NCI-H2107 treated with DMSO at 0.1 percent for 48 hours (cell line): Measurements from ENCODE around the gene CHCHD3.

Experiments
- DNase-seq: peaks from one replicate; lab custom pipeline; 2025; ENCODE audit not compliant: unreplicated experiment; lab: John Stamatoyannopoulos, UW

CHCHD3 gene

DNA sequence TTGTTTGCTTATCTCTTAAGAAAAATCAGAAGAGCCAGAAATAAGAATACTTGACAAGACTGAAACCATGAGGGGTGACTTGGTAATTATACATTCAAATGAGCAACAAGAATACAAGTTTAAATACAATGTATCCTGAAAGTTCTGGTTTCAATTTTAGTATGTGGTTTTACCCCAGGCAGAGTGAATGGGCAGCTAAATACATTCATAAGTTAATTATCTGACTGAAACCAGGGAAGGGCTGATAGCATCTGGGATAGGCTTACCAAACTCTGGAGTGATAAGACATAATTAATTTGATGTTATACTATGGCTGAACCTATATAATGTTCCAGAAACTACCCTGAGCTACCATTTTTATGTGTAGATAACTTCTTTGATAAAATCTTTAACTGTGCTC is 253.4 kb downstream of the CHCHD3 start:
- DNase-seq = no peak

DNA sequence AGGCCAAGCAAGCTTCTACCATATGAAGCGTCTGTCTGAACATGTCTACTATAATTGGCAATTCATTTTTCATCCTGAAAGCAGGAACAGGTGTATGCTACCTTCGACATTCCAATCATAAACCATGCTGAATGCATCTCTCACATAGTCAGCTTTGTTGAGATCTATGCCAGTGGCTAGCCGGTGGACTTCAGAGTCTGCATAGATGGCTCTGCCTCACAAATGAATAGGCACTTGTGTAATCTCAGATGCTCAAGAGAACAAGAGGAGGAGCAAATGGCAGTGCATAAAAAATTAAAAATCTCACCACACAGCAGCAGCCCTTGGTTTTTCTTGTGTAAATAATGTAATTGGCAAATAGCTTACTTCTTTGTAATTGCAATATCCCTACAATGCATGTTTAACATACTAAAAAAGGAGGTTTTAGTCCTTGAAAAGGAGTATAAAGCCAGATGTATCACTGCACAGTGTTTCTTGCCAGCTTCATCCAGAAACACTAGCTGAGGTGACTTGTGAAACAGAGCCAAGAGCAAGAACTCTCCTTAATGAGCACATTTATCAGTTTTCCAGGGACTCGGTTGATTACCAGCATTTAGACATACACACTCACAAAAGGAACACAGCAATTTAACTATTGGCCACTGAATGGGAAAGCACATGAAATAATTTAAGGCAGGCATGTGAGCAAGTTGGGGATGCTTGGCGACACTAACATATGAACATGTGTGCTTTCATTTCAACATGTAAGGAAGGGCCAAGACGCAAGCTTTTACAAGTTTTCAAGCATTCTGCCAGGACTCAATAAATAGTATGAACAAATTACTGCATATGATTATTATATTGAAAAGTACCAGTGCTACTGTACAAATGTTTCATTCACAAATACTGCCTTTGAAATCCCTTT is 255.7 kb downstream of the CHCHD3 start:
- no peak for DNase-seq

DNA sequence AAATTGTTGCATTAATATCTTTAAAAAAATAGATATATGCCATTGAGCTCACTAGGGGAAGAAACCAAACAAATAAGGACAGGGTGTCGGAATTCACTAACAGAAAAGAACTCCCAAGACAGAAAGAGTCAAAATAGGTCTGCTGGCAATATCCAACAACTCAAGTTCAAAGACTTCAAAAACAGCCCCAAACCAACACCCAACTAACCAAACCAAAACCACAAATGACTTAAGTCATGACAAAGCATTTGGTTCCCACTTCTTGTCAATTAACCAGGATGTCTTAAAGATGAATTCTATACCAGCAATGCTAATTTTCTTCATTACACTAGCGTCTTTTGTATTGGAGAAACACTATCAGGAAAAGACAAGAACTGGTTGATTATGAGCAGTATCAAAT is 256.7 kb downstream of the CHCHD3 start:
- no peak for DNase-seq

DNA sequence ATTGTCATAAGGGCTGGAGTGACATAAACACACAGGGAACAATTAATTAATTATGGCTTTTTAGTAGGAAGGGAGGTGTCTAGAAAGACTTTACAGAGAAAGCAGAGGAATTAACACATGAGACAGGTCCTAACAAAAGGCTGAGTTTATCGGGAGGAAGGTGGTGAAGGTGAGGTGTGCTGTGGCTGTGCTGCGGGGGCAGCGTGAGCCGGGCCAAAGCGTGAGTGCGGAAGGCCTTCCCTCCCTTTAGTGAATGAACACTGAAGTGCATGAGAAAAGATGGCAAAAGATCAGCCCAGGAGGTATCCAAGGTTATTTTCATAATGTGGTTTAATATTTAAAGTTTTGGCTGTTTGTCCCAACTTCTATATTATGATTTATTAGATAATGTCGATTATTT is 262.2 kb downstream of the CHCHD3 start:
- no peak for DNase-seq

DNA sequence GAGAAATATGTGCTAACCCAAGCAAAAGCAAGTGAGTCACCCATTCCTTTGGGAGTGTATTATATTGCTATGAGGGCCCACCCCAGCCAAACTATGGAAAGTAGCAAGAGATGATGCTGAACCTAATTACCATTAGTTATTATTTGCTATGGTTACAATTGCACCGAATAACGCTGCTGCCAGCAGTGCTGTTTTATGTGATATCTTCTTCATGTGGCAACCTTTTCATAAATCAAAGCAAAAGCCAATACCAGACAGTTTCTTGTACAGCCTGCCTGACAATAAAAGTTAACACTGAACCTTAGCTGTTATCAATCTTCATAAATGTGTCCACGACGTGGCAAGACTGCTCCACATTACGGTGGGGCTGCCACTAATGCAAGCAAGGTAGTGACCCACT is 263.9 kb downstream of the CHCHD3 start:
- no peak for DNase-seq

DNA sequence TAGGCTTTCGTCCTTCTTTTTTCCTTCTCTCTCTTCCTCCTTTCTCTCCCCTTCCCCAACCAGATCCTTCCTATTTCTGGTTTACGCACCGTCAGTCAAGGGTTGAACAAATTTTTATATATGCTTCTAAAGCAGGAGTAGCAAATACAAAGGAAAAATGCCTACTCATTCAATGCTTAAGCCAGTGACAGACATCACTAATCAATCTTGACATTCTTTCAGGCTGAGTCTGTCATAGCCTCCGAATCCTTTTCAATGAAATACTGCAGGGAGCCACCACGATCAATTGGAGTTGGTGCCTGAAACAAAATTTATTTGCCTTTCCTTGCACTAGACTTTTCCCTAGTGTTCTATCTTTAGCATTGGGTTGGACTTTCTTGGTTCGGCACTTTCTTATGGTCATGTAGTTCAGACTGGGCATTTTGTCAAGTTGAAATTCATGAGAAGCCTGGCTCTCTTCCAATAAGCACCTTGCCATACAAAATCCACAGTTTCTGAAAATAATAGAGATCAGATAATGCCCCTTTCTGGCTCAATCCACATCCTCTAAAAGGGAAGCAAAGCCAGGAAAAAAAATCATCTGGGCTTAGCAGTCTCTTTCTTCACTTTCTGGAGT is 266.1 kb downstream of the CHCHD3 start:
- no peak for DNase-seq

DNA sequence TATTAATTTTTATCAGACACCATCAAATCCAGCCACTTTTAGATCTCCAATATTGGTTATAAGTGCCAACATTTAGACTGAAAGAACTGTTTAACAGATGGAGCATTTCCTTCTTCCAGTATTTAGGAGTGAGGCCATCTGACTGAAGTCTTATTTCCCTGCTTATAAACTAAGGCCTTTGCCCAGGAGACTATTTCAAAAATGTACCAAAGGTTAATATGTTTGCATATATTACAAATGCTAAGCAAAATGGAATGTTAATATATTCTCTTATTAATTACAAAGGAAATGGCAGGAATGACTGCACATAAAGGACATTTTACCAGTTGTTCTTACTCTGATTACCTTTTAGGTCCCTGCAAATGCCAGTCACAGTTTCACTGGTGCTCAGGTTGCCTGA is 266.8 kb downstream of the CHCHD3 start:
- DNase-seq = no peak

DNA sequence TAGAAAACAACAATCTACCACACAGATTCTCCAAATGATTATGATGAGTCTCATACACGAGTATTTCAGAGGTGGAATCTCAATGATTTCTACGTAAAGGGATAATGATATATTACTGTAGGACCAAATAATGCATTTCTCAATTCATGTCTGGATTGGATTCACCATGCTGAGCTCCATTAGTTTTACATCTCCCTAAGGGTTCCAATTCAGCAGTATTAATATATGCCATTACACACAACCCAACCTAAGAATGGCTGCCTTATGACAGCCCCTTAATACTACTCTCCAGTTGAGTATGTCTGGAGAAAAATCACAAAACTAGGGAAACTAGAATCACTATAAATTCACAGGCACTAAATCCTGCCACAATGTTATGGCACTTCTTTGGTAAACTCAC is 271.3 kb downstream of the CHCHD3 start:
- no peak for DNase-seq

DNA sequence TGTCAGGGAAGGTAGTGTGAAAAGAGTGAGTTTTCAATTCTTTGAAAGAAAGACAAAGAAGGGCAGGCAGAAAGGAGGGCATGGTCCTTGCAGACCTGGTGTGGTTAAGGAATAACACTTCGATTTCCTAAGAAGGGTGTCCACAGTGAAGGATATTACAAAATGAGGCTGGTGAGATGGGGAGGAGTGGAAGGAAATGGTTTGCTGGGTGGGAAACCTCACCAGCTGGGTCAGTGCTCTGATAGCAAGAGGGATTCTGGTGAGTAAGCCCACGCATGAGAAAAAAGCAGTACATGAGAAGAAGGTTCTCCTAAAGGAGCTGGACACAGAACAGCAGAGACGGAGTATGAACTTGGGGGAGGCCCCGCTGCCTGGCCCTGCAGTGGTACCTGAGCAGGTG is 275.1 kb downstream of the CHCHD3 start:
- no peak for DNase-seq

DNA sequence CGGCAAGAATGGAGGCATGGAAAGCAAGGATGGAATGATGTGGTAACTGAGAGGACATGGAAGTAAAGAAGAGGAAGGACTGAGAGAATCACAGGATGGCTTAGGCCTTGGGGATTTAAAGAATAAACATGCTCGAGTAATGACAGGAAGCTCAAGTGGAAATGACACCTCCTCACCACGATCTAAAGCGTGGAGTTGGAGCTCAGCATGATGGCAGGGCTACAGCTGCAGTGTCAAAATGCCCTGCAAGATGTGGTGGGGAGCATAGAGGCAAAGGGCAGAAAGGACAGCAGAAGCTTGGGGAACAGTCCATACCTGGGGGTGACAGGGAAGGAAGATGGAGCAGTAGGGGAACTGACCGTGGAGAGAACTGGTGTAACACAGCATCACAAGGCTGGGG is 276.1 kb downstream of the CHCHD3 start:
- no peak for DNase-seq

DNA sequence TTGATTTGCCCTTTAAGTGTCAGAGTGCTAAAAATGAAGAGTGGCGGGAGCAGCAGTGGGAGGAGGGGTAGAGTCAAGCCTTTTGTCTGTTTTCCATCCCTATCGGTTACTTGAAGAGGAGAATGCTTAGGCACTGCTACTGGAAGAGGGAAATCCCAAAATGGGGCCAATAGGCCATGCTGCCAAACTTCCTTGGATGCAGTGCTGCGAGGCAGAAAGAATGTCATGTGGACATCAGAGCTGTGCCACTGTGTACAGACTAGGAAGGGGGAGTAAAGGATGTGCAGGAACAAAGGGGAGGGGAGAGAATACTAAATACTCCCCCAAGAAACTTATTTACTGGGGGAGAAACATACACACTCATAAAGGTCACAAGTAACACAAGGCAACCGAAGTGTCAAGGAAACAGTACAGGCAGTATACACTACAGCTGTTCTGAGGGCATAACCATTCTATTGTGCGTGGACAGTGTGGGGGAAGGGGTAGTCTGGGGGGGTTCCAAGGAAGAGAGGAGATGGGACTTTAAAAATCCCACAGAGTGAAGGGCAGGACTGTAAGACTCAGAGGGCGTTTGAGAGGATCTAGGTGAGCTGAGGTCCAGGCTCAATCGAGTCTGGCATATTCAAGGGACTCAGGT is 276.9 kb downstream of the CHCHD3 start:
- no peak for DNase-seq

DNA sequence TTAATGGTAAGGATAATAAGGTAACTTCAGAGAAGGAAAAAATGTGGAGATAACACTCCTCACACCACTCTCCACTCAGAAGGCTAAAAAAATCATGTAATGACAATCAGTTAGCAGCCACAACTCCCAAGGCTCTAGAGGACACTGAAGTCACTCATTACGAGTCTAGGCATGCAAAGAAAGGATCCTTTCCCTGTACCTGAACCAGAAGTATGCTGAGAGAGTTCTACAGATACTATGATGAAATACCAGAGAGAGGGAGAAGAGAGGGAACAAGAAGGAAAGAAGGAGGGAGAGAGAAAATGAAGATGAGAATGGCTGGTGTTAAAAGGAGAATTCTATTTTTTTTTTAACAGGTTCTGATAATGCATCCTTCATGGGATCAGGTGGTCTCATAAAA is 281.4 kb downstream of the CHCHD3 start:
- DNase-seq = no peak

DNA sequence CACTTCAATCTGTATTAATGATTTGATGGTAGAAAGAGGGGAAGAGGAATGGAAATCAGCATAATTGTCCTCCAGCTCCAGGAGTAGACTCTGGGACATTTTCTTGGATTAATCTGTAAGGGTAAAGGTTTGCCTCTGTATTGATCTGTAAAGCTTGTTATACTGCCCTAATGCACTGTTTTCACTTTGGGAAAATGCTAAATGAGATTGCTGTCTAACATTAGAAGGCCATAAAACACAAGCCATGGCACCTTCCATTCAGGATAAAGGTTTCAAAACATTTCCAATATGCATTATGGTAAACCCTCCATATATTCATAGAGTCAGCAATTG is 282.8 kb downstream of the CHCHD3 start:
- DNase-seq = no peak

DNA sequence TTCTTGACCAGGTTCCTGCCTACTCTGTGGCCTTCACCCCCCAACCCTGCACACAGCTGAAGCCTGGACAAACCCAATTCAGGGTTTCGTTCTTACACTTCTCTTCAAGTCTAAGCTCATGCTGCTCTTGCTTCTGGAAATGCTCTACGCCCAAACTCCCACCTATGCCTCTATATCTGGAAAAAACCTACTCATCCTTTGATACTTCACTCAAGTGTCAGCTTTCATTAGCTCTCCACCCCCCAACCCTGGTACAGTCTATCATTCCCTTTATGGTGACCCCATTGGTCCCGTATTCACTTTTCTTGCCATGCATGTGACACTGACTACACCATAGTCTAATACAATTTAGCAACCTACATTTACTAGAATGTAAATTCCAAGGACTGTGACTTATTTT is 284.7 kb downstream of the CHCHD3 start:
- no peak for DNase-seq

DNA sequence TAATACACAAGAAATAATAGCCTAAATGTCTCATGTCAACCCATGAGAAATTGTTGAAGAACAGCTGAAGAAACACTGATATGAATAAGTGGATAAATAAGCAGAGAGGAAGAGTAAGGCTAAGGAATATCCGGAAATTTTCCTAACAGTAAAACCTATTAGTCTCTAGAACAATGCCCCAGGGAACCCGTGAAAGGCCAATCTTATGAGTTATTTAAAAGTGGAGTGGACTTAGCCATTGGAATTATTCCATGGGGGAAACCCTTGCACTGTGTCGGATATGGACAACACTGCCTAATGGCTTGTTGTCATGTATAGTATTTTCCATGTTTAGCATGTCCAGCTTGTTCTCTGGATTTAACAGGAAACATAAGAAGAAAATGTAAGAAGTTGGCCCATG is 288.4 kb downstream of the CHCHD3 start:
- DNase-seq = no peak

DNA sequence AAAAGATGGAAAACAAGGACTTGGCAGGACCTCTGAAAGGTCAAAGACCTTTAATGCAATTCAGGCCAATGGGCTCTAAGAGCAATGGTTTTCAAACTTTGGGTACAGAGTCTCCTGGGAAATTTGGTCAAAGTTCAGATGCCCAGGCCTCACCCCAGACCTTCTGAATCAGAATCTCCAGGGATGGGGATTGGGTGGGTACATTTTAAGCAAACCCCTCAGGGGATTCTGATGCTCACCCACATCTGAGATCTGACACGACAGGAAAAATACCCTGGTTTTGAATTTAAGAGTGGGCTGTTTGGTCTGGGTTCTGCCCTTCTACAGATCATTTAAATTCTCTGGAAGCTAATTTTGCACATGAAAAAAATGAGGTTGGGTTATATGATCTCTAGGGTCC is 290.9 kb downstream of the CHCHD3 start:
- DNase-seq = no peak

DNA sequence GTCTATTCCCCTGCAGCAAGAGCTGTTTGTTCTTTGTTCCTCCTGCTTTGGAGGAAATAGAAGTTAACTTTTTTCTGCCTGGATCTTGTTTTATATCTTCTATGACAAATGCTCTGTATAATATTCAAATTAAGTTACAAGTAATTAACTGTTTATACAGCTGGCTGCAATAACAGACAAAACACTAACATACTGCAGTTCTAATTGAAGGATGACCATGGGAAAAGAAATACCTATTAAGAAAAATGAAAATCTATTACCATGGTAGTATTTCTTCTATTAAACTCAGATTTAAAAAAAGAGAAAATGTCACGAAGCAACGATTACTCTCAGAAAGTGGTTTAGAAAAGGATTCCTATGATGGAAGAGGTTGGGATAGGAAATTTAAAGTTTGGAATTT is 291.8 kb downstream of the CHCHD3 start:
- DNase-seq = no peak

DNA sequence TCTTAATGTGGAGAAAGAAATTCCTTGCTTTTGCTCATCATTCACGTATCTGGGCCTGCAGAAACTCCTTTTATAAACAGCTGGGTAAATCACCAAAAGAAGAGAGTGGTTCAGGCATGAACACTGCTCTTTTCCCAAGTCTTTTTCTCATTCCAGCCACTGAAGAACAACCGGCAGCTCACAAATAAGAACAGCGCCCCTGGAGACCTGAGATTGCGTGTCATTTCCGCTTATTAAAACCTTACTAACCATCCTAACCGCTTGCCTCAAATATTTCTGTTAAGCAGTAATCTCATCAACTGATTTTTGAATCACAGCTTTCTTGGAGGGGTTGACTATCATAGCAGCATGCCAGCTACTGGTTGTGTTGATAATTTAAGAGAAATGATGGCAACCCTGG is 292.6 kb downstream of the CHCHD3 start:
- DNase-seq = no peak

DNA sequence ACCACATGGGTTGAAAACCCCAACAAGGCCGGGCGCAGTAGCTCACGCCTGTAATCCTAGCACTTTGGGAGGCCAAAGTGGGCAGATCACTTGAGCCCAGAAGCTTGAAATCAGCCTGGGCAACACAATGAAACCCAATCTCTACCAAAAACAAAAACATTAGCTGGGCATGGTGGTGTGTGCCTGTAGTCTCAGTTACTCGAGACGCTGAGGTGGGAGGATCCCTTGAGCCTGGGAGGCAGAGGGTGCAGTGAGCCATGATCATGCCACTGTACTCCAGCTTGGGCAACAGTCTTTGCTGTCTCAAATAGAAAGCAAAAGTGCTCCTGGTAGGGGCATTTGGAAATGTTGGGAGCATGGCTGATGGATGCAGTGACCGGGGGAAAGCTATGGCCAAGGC is 296.0 kb downstream of the CHCHD3 start:
- no peak for DNase-seq

DNA sequence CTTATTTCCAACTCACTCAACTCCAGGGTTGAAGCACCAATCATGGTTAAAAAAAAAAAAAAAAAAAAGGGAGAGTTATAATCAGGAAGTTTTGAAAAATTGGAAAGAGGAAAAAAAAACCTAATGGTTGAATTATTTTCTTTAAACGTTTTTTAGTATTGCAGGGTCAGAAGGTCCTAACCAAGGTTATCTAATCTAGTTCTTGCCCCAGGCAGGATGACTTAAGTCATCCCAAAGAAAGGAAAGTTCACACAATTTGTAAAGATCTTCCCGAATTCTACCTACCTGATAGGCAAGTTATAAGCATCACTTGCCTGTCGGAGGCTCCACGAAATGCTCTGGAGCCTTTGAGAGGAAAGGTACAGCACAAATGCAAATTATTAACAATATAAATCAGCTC is 297.5 kb downstream of the CHCHD3 start:
- DNase-seq = no peak

DNA sequence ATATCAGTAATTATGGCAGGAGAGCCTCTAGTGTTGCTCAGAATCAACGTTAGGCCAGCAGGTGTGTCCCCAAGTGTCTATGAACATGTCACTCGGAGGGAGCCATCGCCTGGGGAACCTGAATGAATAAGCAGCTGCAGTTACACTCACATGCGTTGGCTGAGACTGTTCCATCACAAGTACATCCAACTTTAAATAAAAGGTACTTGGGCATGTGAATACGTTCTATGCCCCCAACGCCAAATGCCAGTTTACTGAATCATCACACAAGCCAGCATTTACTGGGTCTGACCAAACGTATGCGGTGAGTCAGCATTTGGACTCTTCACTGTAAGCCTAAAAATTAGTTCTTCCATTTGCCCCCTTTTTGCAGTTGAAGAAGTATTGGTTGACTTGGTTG is 298.1 kb downstream of the CHCHD3 start:
- DNase-seq = peak; percentile 39
